ENCODE data around the gene GLRA1. TPM values are rescaled to one million over a fixed set of nuclear protein-coding genes. Genes with fewer than 3 reads are reported as not detected.

GLRA1 gene
- total and polyA plus RNA-seq, 4 experiments from 2014 or later = not detected

DNA sequence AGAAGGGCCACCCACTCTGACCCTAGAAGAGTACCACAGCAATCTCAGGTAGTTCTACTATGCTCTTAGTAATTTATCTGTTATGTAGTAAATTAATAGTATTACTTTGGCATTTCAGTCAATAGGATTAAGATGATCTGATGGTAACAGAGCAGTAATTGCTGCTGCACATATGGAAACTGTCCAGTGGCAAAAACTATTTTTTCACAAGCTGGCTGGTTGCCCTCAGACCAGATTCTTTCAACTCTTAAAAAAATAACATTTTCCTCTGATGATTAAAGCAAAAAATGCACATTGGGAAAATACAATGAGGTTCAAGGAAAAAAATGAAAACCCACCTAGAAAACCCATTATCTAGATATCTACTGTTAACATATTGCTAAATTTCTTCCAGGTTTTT lies 19.7 kb downstream of the GLRA1 start:
- H3K27ac ChIP-seq (ENCODE audit: low read depth, low read length) = no peak overlapping the region
- Mint-ChIP-seq H3K27ac (no peak overlapping the region), H3K9me3 (peaks cover 0 to 1% (median 0%) of the 10 kb centered on the region in 8 donors), H3K36me3 (no peaks in the 10 kb centered on the region), H3K4me3 (no peak overlapping the region), H3K4me1 (no peaks in the 10 kb centered on the region), H3K27me3 (peaks cover 1 to 5% of the 10 kb centered on the region in 2 donors)
- H3K4me3 ChIP-seq (ENCODE audit: low read length in 2 of 2) = no peak overlapping the region
- no peaks in the 10 kb centered on the region for H3K4me1 ChIP-seq (ENCODE audit: insufficient read depth, low read length)
- intact Hi-C loops (cut with micrococcal nuclease) = no loop called here
- H3K9me3 ChIP-seq (ENCODE audit: control insufficient read depth in 1 of 2, low read length in 2 of 2) = no peaks in the 10 kb centered on the region
- ChIA-PET CTCF (ENCODE audit: partially characterized antibody) (interaction anchor here (1.4 kb wide), 1 partner anchor 79 kb away, joined by 3 read pairs; no protein-coding TSS in a partner anchor), POLR2A (ENCODE audit: partially characterized antibody) (interaction anchor here (0.5 kb wide), 1 partner anchor 257 kb away, joined by 3 read pairs; no protein-coding TSS in a partner anchor)
- no peaks in the 10 kb centered on the region for H3K27me3 ChIP-seq (ENCODE audit: insufficient read depth, low read length)
- DNase-seq = no peak
- H3K36me3 ChIP-seq (ENCODE audit: insufficient read depth, low read length) = no peaks in the 10 kb centered on the region

DNA sequence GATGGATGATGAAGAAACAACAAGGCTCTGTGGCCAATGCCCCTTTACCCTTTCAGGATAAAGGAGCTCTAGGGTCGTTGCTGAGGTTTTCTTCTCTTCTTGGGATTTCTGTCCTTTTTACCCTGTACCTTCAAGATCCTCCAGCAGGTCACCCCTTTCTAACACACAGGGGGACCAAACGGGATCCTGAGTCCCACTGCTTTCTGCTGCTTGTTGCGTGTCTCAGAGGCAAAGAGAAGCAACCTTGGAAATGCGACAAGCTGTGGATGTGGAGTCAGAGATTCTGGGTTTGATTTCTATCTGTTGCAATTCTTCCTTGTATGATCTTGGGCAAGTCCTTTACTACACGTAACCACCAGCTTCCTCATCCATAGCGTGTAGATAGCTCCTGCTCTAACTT lies 20.5 kb downstream of the GLRA1 start:
- no peaks in the 10 kb centered on the region for H3K27me3 ChIP-seq (ENCODE audit: insufficient read depth, low read length)
- Mint-ChIP-seq H3K4me3 (no peak overlapping the region), H3K36me3 (no peaks in the 10 kb centered on the region), H3K27ac (no peak overlapping the region), H3K27me3 (peaks cover 1 to 5% of the 10 kb centered on the region in 2 donors), H3K4me1 (no peaks in the 10 kb centered on the region), H3K9me3 (peaks cover 0 to 1% (median 0%) of the 10 kb centered on the region in 8 donors)
- H3K4me1 ChIP-seq (ENCODE audit: insufficient read depth, low read length) = no peaks in the 10 kb centered on the region
- no peak for DNase-seq
- no peaks in the 10 kb centered on the region for H3K9me3 ChIP-seq (ENCODE audit: control insufficient read depth in 1 of 2, low read length in 2 of 2)
- ChIA-PET CTCF (ENCODE audit: partially characterized antibody) (interaction anchor here (1.2 to 1.4 kb wide), 2 partner anchors 79 to 239 kb away, joined by 3 read pairs; no protein-coding TSS in a partner anchor), POLR2A (ENCODE audit: partially characterized antibody) (no interaction called here)
- no peaks in the 10 kb centered on the region for H3K36me3 ChIP-seq (ENCODE audit: insufficient read depth, low read length)
- no peak overlapping the region for H3K27ac ChIP-seq (ENCODE audit: low read depth, low read length)
- intact Hi-C loops (cut with micrococcal nuclease) = no loop called here
- no peak overlapping the region for H3K4me3 ChIP-seq (ENCODE audit: low read length in 2 of 2)

DNA sequence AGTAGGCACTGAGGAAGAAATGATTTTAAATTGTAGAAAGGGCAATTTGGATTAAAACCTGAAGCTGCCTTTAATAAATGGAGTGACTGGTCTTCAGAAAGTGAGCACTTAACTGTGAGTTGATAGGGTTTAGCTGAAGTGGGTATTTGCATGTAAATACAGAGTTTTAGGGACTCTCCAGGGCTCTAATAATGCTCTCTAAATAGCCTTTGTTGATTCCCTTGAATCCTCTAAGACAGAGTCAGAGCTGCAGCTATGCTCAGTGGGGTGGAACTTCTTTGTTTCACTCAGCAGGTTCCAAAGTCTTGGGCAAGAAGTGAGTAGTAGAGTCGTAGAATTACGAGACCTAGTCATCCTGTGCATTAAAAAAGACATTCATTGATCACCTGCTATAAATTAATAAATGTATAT lies 21.4 kb downstream of the GLRA1 start:
- Mint-ChIP-seq H3K4me1 (no peaks in the 10 kb centered on the region), H3K4me3 (no peak overlapping the region), H3K27me3 (peaks cover 3 to 7% of the 10 kb centered on the region in 2 donors), H3K27ac (no peak overlapping the region), H3K36me3 (peaks cover 0 to 3% of the 10 kb centered on the region in 2 donors), H3K9me3 (peaks cover 0 to 5% (median 0%) of the 10 kb centered on the region in 8 donors)
- Histone ChIP-seq H3K4me1 (ENCODE audit: insufficient read depth, low read length) (no peaks in the 10 kb centered on the region), H3K27me3 (ENCODE audit: insufficient read depth, low read length) (no peaks in the 10 kb centered on the region), H3K9me3 (ENCODE audit: control insufficient read depth in 1 of 2, low read length in 2 of 2) (no peaks in the 10 kb centered on the region), H3K27ac (ENCODE audit: low read depth, low read length) (no peak overlapping the region), H3K4me3 (ENCODE audit: low read length in 2 of 2) (no peak overlapping the region), H3K36me3 (ENCODE audit: insufficient read depth, low read length) (no peaks in the 10 kb centered on the region)
- DNase-seq = no peak
- intact Hi-C loops (cut with micrococcal nuclease) = no loop called here
- POLR2A ChIA-PET (ENCODE audit: partially characterized antibody) = no interaction called here
- CTCF ChIA-PET (ENCODE audit: partially characterized antibody) = interaction anchor here (1.2 kb wide), 1 partner anchor 240 kb away, joined by 3 read pairs; no protein-coding TSS in a partner anchor

DNA sequence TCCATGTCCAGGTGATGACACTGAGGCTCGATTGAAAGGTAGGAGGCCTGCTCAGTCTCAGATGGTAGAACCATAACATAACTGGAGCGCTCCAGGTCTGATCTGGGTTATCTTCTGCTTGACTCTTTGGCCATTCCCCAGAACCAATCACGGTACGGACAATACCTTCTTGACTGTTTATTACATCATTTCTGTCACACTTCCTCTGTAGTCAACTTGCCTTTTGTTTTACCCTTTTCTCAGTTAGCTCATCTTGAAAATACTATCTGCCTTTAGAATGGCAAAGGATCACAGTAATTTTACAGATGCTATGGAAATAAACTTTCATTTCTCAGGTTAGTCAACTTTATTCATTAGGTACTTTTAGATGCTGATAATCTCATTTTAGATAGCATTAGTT lies 22.4 kb downstream of the GLRA1 start:
- Mint-ChIP-seq H3K9me3 (peaks cover 0 to 6% (median 0%) of the 10 kb centered on the region in 8 donors), H3K27ac (no peak overlapping the region), H3K4me3 (no peak overlapping the region), H3K36me3 (peaks cover 0 to 3% of the 10 kb centered on the region in 2 donors), H3K27me3 (peaks cover 3 to 9% of the 10 kb centered on the region in 2 donors), H3K4me1 (no peaks in the 10 kb centered on the region)
- Histone ChIP-seq H3K27ac (ENCODE audit: low read depth, low read length) (no peak overlapping the region), H3K4me3 (ENCODE audit: low read length in 2 of 2) (no peak overlapping the region), H3K27me3 (ENCODE audit: insufficient read depth, low read length) (no peaks in the 10 kb centered on the region), H3K36me3 (ENCODE audit: insufficient read depth, low read length) (no peaks in the 10 kb centered on the region), H3K9me3 (ENCODE audit: control insufficient read depth in 1 of 2, low read length in 2 of 2) (no peaks in the 10 kb centered on the region), H3K4me1 (ENCODE audit: insufficient read depth, low read length) (no peaks in the 10 kb centered on the region)
- POLR2A ChIA-PET (ENCODE audit: partially characterized antibody) = no interaction called here
- no peak for DNase-seq
- CTCF ChIA-PET (ENCODE audit: partially characterized antibody) = no interaction called here
- intact Hi-C loops (cut with micrococcal nuclease) = no loop called here

DNA sequence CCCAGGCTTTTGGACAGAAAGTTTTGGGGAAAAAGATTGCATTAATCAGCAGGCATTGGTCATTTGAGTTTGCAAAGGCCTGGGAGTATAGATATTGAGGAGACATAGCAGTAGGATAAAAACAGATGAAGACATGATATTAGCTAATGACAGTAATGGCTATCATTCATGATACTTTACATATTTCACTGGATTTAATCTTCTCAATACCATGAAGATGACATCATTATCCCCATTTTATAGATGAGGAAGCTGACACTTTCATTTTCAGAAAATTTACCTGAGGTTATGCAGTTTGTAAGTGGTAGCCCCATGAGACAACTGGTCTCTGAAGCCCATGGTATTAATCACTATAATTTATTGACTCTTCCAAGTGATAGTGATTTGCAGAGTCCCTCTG lies 23.0 kb downstream of the GLRA1 start:
- Mint-ChIP-seq H3K27me3 (peaks cover 3 to 8% of the 10 kb centered on the region in 2 donors), H3K4me1 (no peaks in the 10 kb centered on the region), H3K4me3 (no peak overlapping the region), H3K9me3 (peaks cover 0 to 6% (median 0%) of the 10 kb centered on the region in 8 donors), H3K27ac (no peak overlapping the region), H3K36me3 (peaks cover 0 to 3% of the 10 kb centered on the region in 2 donors)
- no peak overlapping the region for H3K27ac ChIP-seq (ENCODE audit: low read depth, low read length)
- H3K4me1 ChIP-seq (ENCODE audit: insufficient read depth, low read length) = no peaks in the 10 kb centered on the region
- no peaks in the 10 kb centered on the region for H3K9me3 ChIP-seq (ENCODE audit: control insufficient read depth in 1 of 2, low read length in 2 of 2)
- no peaks in the 10 kb centered on the region for H3K36me3 ChIP-seq (ENCODE audit: insufficient read depth, low read length)
- no peak overlapping the region for H3K4me3 ChIP-seq (ENCODE audit: low read length in 2 of 2)
- ChIA-PET CTCF (ENCODE audit: partially characterized antibody) (no interaction called here), POLR2A (ENCODE audit: partially characterized antibody) (no interaction called here)
- intact Hi-C loops (cut with micrococcal nuclease) = no loop called here
- no peaks in the 10 kb centered on the region for H3K27me3 ChIP-seq (ENCODE audit: insufficient read depth, low read length)
- no peak for DNase-seq

DNA sequence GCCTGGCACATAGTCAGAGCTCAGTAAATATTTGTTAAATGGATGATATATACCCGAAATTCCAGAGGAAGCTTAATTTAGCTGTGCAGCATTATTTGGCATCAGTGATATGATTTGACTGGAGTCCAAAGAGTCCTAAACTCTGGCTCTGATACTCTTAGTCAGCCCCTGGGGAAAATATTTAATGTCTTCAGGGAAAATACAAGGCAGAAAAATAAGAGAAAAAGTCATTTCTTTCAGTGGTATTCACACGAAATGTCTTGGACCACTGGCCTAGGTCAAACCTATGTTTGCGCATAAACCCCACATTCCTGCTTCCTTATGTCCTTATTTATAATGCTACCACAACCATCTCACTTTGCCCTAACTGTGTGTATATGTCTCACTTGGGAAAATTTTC lies 23.8 kb downstream of the GLRA1 start:
- H3K4me1 Mint-ChIP-seq = no peaks in the 10 kb centered on the region
- H3K4me3 Mint-ChIP-seq = no peak overlapping the region
- no peaks in the 10 kb centered on the region for H3K4me1 ChIP-seq (ENCODE audit: insufficient read depth, low read length)
- ChIA-PET CTCF (ENCODE audit: partially characterized antibody) (no interaction called here), POLR2A (ENCODE audit: partially characterized antibody) (no interaction called here)
- peaks cover 0 to 3% of the 10 kb centered on the region in 2 donors for H3K36me3 Mint-ChIP-seq
- H3K9me3 ChIP-seq (ENCODE audit: control insufficient read depth in 1 of 2, low read length in 2 of 2) = no peaks in the 10 kb centered on the region
- H3K4me3 ChIP-seq (ENCODE audit: low read length in 2 of 2) = no peak overlapping the region
- no peaks in the 10 kb centered on the region for H3K27me3 ChIP-seq (ENCODE audit: insufficient read depth, low read length)
- peaks cover 3 to 7% of the 10 kb centered on the region in 2 donors for H3K27me3 Mint-ChIP-seq
- DNase-seq = no peak
- no peak overlapping the region for H3K27ac ChIP-seq (ENCODE audit: low read depth, low read length)
- intact Hi-C loops (cut with micrococcal nuclease) = no loop called here
- H3K27ac Mint-ChIP-seq = no peak overlapping the region
- no peaks in the 10 kb centered on the region for H3K36me3 ChIP-seq (ENCODE audit: insufficient read depth, low read length)
- H3K9me3 Mint-ChIP-seq = peaks cover 0 to 6% (median 0%) of the 10 kb centered on the region in 8 donors

DNA sequence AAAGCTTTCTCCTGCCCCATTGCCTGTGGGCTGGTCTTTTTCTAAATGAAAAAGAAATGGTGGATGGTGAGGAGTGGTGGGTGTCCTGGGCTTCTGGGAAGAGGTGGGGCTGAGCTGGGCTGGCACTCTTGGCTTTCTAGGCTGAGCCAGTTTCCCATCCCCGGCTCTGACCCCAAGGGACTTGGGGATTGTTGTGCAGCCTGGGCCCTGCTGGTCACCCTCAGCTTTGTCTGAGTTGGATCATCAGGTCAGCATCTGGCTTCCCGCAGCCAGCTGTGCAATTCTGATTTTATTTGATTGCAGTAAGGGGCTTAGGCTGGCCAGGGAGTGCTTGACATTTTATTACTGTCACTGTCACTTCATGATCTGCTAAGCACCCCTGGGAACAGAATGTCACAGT lies 25.3 kb downstream of the GLRA1 start:
- Mint-ChIP-seq H3K36me3 (peaks cover 0 to 3% of the 10 kb centered on the region in 2 donors), H3K27ac (no peak overlapping the region)
- CTCF ChIA-PET (ENCODE audit: partially characterized antibody) = no interaction called here

More for the DNA sequence above, 25.3 kb downstream of the GLRA1 start:
- no peaks in the 10 kb centered on the region for H3K9me3 ChIP-seq (ENCODE audit: control insufficient read depth in 1 of 2, low read length in 2 of 2)
- peaks cover 3 to 7% of the 10 kb centered on the region in 2 donors for H3K27me3 Mint-ChIP-seq
- no peak overlapping the region for H3K4me3 Mint-ChIP-seq
- H3K36me3 ChIP-seq (ENCODE audit: insufficient read depth, low read length) = no peaks in the 10 kb centered on the region
- no peak overlapping the region for H3K27ac ChIP-seq (ENCODE audit: low read depth, low read length)
- no peak for DNase-seq
- no peak overlapping the region for H3K4me3 ChIP-seq (ENCODE audit: low read length in 2 of 2)
- POLR2A ChIA-PET (ENCODE audit: partially characterized antibody) = no interaction called here
- no peaks in the 10 kb centered on the region for H3K4me1 ChIP-seq (ENCODE audit: insufficient read depth, low read length)
- intact Hi-C loops (cut with micrococcal nuclease) = no loop called here
- H3K27me3 ChIP-seq (ENCODE audit: insufficient read depth, low read length) = no peaks in the 10 kb centered on the region
- no peaks in the 10 kb centered on the region for H3K4me1 Mint-ChIP-seq
- H3K9me3 Mint-ChIP-seq = peaks cover 0 to 6% (median 0%) of the 10 kb centered on the region in 8 donors

Data from CD4-positive, alpha-beta memory T cell (primary cell).